22Rv1 (cell line): ENCODE measurements around the gene CSF1.

Experiments
- H3K27ac ChIP-seq: fragments of 450-650 bp; 2 replicates; pipeline ENCODE4 v1.5.1; 2017
- CTCF ChIP-seq: fragments of 450-650 bp; IDR thresholded peaks from 2 replicates; pipeline ENCODE4 v1.5.1; 2017; ENCODE audit warnings: mild to moderate bottlenecking
- ZFX ChIP-seq: fragments of 450-650 bp; IDR thresholded peaks from 2 replicates; pipeline ENCODE4 v1.6.1; 2017; ENCODE audit warnings: antibody characterized with exemption, borderline replicate concordance

Gene CSF1

GRCh38 chr1:109977225-109977624 is 66.6 kb downstream of the CSF1 start:
- H3K27ac ChIP-seq = no peak overlapping the region
- no peak for TF ChIP-seq ZFX
- TF ChIP-seq CTCF = no peak

GRCh38 chr1:109977657-109978378 is 67.2 kb downstream of the CSF1 start:
- TF ChIP-seq ZFX = no peak
- TF ChIP-seq CTCF = no peak
- no peak overlapping the region for H3K27ac ChIP-seq

- TF ChIP-seq CTCF (no peak), ZFX (no peak)
- H3K27ac ChIP-seq = no peak overlapping the region
These were observed 68.3 kb downstream of the CSF1 start for GRCh38 chr1:109978761-109979488.

- no peak for TF ChIP-seq CTCF
- no peak for TF ChIP-seq ZFX
- no peak overlapping the region for H3K27ac ChIP-seq
These were observed 68.9 kb downstream of the CSF1 start for GRCh38 chr1:109979489-109980091.
